Left ventricle myocardium superior (tissue), 1 donor: ENCODE results near the gene OR8J3. TPM values are rescaled to one million over a fixed set of nuclear protein-coding genes. Genes with fewer than 3 reads are reported as not detected.
"Not testable (repeated sequence)": the region's sequence is repeated elsewhere in the genome, so short reads cannot be mapped to it uniquely, and the experiment has no call there.

Experiments used
- ATAC-seq: fragments of 200-7000 bp; cut with Tn5 transposase; one replicate; pipeline ENCODE4 v1.9.1; 2020; ENCODE audit warnings: mild to moderate bottlenecking, moderate library complexity
- DNase-seq: peaks from one replicate; pipeline ENCODE4 v3.0.0-alpha.2; 2020
- intact Hi-C: fragments of 100-400 bp; cut with micrococcal nuclease; formaldehyde crosslinking; loops from one replicate; pipeline ENCODE4 v1.11.0; 2022
- long read RNA-seq: library from polyadenylated mRNA; unstranded; transcript quantifications from one replicate; pipeline ENCODE4 v2.0.0, GENCODE V29; 2021
- total RNA-seq: library from RNA; stranded (reverse); fragmentation: NEBNext Ultra II Directional; extraction: Animal tissue kit (Norgen Biotek cat#: 25700); gene quantifications from one replicate; pipeline ENCODE4 v1.2.1, GENCODE V29; 2021
- donor health status: DM: no; HTN: yes; CAD: no; lungs with severe emphysema.

Gene OR8J3
- total RNA-seq = not detected
- long read RNA-seq = 0 reads

GRCh38 chr11:56140151-56140661 lies at the start of gene OR8J3:
Gene OR8J3 (minus strand): TSS chr11:56140201. CDS start chr11:56137718, 2,483 bp downstream.
- DNase-seq = no peak
- intact Hi-C loops = no loop called here
- ATAC-seq = no peak

DNA sequence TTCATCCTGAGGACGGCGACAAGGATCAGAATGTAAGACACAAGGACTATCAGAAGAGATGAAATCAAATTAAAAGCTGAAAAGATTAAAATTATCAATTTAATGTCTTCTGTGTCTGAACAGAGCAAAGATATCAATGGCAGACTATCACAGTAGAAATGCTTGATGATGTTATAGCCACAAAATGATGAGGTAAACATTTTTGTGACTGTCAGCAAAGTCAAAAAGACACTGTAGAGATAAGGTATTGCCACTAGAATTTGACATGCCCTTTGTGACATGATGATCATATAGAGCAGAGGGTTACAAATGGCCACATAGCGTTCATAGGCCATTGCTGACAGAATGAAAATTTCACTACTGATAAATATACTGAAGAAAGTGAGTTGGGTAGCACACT lies 48.6 kb upstream of the OR8J3 start:
- no peak for DNase-seq
- intact Hi-C loops = no loop called here
- no peak for ATAC-seq

DNA sequence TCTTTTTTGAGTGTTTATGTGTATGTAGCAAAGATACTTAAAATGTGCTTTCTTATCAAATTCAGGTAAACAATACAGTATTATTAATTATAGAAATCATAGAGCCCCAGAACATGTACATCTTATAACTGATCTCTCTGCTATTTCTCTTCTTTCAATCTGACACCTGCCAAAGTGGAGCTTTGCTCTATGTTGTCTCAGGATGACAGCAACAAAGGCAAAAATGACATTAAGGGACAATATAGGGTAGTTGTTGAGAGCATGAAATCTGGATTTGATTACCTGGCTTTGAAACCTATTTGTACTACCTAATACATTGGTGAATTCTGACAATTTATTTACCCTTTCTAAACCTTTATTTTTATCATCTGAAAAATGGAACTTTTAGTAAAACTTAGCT lies 43.5 kb upstream of the OR8J3 start:
- DNase-seq = no peak
- no peak for ATAC-seq
- intact Hi-C loops = no loop called here

GRCh38 chr11:56176318-56176717 lies 36.3 kb upstream of the OR8J3 start, which contains the start of gene OR5J2:
Gene OR5J2 (plus strand): TSS chr11:56176618. CDS start chr11:56176618, 0 bp downstream.
- intact Hi-C loops = no loop called here
- ATAC-seq (no peak), DNase-seq (no peak)

GRCh38 chr11:56172256-56172830 lies 32.3 kb upstream of the OR8J3 start:
- ATAC-seq = no peak
- intact Hi-C loops = no loop called here
- DNase-seq = no peak

DNA sequence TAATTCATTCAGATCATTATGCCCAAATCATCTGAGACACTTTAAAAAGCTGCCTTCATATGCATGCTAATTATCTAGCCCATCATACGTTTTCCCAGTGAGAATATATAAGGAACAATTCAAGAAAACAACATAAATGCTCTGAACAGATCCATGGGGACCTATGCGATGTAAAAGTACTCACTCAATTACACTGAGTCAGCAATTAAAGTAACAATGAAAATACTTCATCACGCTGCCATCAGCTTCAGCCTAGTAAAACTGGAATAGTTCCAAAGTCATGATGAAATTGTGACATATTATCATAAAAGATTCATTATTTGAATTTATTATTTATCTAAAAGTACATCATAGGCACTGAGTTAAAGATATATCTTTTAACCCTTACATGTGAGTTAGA lies 23.8 kb upstream of the OR8J3 start:
- DNase-seq (no peak), ATAC-seq (no peak)
- intact Hi-C loops = no loop called here

DNA sequence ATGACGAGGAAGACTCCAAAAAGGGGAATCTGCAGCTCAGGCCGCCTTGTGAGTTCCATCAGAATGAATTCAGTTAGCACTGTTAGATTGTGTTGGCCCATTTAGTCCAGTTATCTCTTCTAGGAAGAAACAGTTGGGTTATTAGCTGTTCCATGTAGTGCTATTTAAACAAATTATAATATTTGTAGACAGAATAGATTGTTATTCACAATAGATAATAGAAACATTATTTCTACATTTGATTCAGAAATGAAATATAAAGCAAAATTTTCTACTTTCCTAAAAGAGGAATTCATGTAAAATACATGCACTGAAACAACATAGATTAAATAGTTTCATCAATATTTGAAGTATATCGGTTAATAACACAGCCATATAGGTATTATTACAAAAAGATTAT lies 20.2 kb upstream of the OR8J3 start, which contains the start of gene OR8K5:
Gene OR8K5 (minus strand): TSS at position 101 of the 400 bp plus-strand sequence. CDS start 0 bp downstream, at position 101.
- DNase-seq (no peak), ATAC-seq (no peak)
- intact Hi-C loops = no loop called here

GRCh38 chr11:56152333-56152732 lies 12.3 kb upstream of the OR8J3 start:
- ATAC-seq (no peak), DNase-seq (no peak)
- intact Hi-C loops = no loop called here

- ATAC-seq (no peak), DNase-seq (no peak)
- intact Hi-C loops = no loop called here
Observed at GRCh38 chr11:56151376-56151775, 11.4 kb upstream of the OR8J3 start.

DNA sequence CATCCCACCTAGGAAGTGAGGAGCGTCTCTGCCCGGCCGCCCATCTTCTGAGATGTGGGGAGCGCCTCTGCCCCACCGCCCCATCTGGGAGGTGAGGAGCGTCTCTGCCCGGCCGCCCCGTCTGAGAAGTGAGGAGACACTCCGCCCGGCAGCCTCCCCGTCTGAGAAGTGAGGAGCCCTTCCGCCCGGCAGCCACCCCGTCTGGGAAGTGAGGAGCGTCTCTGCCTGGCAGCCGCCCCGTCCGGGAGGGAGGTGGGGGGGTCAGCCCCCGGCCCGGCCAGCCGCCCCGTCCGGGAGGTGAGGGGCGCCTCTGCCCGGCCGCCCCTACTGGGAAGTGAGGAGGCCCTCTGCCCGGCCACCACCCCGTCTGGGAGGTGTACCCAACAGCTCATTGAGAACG lies 3.7 kb upstream of the OR8J3 start:
- intact Hi-C loops, DNase-seq, ATAC-seq: not testable (repeated sequence)

GRCh38 chr11:56122073-56122472 lies 17.9 kb downstream of the OR8J3 start, which contains the start of gene OR8H3:
Gene OR8H3 (plus strand): TSS chr11:56122373. CDS start chr11:56122373, 0 bp downstream.
- intact Hi-C loops = no loop called here
- ATAC-seq = no peak

GRCh38 chr11:56103210-56103737 lies 36.7 kb downstream of the OR8J3 start, which contains the start of gene OR8H2:
Gene OR8H2 (plus strand): TSS chr11:56103687. CDS start chr11:56105043, 1,356 bp downstream.
- ATAC-seq (no peak), DNase-seq (no peak)
- intact Hi-C loops = no loop called here

More at GRCh38 chr11:56122073-56122472, 17.9 kb downstream of the OR8J3 start, which contains the start of gene OR8H3:
- DNase-seq = no peak

DNA sequence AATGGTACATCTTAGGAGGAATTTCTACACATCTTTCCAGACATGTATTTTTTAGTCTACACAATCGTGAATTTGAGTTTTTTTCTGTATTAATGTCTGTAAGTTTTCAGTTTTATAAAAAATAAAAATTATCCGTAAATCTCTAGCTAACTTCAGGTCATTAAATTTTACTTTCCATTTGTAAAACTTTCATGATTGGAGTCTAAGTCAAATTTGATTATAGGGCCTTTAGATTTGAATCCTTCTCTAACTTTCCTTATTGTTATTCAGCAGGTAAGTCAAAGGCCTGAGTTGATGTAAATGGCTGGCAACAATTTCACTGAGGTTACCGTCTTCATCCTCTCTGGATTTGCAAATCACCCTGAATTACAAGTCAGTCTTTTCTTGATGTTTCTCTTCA lies 47.0 kb downstream of the OR8J3 start, which contains the start of gene OR8I2:
Gene OR8I2 (plus strand): TSS at position 301 of the 400 bp plus-strand sequence. CDS start 0 bp downstream, at position 301.
- intact Hi-C loops = no loop called here
- no peak for ATAC-seq
- DNase-seq = no peak

DNA sequence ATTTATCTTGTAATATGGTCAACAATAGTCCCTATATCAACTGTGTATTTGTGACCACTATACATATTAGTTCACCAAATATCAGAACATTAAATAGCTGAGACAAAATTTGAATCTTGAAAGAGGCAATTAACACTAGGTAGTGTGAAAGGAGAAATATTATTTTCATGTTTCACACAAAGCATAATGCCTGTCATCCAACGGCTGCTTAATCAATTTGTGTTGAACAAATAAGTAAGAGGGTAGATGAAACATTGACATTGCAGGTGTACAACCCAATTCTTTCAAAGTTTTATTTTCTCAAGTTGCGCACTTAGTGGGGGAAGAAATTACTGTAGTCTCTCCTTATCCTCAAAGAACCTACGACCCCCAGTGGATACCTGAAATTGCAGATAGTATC lies 50.3 kb downstream of the OR8J3 start:
- intact Hi-C loops = no loop called here
- ATAC-seq (no peak), DNase-seq (no peak)

Other genes starting within 250 kb of the OR8J3 start
- gene OR5W2, start 225.6 kb downstream of the OR8J3 start, total RNA-seq = not detected
- gene OR5I1, start 203.8 kb downstream of the OR8J3 start, total RNA-seq = not detected
- gene OR10AG1, start 170.3 kb downstream of the OR8J3 start, total RNA-seq = not detected
- gene OR5F1, start 145.6 kb downstream of the OR8J3 start, total RNA-seq = not detected
- not detected for gene OR5AS1, start 112.5 kb downstream of the OR8J3 start, total RNA-seq
- gene OR8I2, start 46.9 kb downstream of the OR8J3 start, total RNA-seq = not detected
- not detected for gene OR8H2, start 36.5 kb downstream of the OR8J3 start, total RNA-seq
- not detected for gene OR8H3, start 17.8 kb downstream of the OR8J3 start, total RNA-seq
- not detected for gene OR8K5, start 20.1 kb upstream of the OR8J3 start, total RNA-seq
- gene OR5J2, start 36.4 kb upstream of the OR8J3 start, total RNA-seq = not detected
- gene OR5T2, start 94.1 kb upstream of the OR8J3 start, total RNA-seq = not detected
- gene OR5T3, start 112.1 kb upstream of the OR8J3 start, total RNA-seq = not detected
- gene OR5T1, start 134.0 kb upstream of the OR8J3 start, total RNA-seq = not detected
- gene OR8H1, start 152.1 kb upstream of the OR8J3 start, total RNA-seq = not detected
- gene OR8K3, start 174.9 kb upstream of the OR8J3 start, total RNA-seq = not detected
- not detected for gene OR8K1, start 205.8 kb upstream of the OR8J3 start, total RNA-seq
- gene OR8J1, start 214.1 kb upstream of the OR8J3 start, total RNA-seq = not detected
- gene OR8U1, start 235.4 kb upstream of the OR8J3 start, total RNA-seq = not detected